Activated T-helper 1 cell treated with Interleukin-2 at 50 U/mL for 16 hours (primary cell): ENCODE measurements around the gene SEPTIN14.
"Not testable (repeated sequence)": the region's sequence is repeated elsewhere in the genome, so short reads cannot be mapped to it uniquely, and the experiment has no call there.

ENCODE experiments used
- DNase-seq: peaks from one replicate; pipeline ENCODE4 v3.0.0-alpha.2; 2020; ENCODE audit warnings: low read depth

SEPTIN14 gene

DNA sequence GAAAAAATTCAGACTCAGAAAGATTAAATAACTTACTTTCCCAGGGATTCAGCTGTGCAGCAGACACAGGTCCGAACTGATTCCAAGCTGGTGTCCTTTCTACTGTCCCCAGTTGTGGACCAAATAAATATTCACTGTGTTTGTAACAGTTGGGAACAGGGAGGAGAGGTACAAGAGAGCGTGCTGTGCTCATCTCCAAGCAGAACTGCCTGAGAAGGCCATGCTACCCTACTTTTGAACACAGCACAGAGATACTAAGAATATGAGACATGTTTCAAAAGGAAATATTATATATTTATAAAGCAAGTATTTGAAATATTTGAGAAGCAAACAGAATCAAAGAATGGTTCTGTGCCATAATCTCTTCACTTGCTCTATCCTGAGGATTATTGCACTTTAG is at the start of gene SEPTIN14:
Gene SEPTIN14 (minus strand): TSS at position 101 of the 400 bp plus-strand sequence. CDS start 756 bp downstream, outside the sequence.
- not testable (repeated sequence) for DNase-seq

DNA sequence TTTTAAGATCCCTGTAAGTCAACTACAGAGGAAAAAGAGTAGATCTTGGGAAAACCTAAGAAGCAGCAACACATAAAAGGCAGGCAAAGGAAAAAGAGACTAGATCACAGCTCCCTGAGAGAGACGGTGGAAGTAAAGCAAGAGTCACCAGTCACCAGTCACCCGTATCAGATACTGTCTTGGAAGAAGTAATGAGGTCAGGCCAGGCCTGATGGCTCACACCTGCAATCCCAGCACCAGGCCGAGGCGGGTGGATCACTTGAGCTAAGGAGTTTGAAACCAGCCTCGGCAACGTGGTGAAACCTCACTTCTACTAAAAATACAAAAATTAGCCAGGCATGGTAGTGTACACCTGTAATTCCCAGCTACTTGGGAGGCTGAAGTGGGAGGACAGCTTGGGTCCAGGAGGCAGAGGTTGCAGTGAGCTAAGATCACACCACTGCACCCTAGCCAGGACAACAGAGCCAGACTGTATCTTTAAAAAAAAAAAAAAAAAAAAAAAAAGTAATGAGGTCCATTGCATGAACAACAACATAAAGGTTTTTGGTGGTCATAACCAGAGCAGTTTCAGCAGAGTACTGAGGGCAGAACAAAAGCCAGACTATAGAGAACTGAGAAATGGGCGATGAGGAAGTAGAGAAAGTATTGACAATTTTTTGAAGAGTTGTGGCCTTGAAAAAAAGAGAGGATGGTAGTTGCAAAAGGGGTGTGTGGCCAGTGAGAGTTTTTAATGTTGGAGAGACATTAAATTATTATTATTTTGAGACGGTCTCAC is 41.6 kb upstream of the SEPTIN14 start:
- no peak for DNase-seq

DNA sequence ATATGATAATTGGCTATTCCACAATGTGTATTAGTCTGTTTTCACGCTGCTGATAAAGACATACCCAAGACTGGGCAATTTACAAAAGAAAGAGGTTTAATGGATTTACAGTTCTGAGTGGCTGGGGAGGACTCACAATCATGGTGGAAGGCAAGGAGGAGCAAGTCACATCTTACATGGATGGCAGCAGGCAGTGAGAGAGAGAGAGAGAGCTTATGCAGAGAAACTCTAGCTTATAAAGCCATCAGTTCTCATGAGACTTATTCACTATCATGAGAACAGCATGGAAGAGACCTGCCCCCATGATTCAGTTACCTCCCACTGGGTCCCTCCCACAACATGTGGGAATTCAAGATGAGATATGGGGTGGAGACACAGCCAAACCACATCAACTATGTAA is 38.5 kb upstream of the SEPTIN14 start:
- not testable (repeated sequence) for DNase-seq

DNA sequence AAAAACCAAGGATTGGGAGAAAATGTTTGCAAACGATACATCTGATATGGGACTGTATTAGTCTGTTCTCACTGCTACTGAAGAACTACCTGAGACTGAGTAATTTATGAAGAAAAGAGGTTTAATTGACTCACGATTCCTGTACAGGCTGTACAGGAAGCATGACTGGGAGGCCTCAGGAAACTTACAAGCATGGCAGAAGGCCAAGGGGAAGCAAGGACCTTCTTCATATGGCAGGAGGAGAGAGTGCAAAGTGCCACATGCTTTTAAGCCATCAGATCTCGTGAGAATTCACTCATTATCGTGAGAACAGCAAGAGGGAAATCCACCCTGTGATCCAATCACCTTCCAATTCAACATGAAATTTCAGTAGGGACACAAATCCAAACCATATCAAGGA is 35.7 kb upstream of the SEPTIN14 start:
- DNase-seq, result no peak

DNA sequence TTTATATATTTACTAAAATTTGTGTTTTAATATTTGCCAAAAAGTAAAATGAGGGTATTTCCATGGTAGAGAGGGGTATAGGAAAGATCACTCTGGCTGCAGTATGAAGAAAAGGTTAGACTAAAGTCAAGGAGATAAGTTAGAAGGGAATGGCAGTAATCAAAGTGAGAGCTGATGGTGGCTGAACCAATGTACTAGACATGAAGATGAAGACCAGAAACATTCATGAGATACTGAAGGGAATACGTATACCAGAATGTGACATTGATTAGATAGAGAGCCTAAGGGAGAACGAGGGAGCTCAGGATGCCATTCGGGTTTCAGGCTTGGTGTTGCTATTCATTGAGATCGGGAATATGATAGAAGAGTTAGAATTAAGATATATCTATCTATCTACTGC is 32.5 kb upstream of the SEPTIN14 start:
- no peak for DNase-seq

DNA sequence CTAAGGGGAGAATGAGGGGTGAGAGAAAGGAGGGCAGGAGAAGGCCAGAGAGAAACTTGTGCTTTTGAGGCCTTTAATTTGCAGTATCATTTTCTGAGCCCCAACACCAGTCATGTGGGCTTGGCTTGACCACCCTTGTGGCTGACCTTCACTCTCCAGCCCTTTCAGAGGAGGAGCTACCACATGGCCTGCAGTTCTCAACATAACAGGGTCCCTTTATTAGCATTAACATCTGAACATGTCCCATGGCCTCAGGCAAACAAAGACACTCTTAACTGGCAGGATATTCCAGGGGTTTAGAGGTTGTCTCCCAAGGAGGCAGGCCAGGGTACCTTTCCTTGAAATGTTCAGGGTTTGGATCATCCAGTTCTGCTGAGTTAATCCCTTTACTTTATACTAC is 31.4 kb upstream of the SEPTIN14 start:
- DNase-seq, result no peak

DNA sequence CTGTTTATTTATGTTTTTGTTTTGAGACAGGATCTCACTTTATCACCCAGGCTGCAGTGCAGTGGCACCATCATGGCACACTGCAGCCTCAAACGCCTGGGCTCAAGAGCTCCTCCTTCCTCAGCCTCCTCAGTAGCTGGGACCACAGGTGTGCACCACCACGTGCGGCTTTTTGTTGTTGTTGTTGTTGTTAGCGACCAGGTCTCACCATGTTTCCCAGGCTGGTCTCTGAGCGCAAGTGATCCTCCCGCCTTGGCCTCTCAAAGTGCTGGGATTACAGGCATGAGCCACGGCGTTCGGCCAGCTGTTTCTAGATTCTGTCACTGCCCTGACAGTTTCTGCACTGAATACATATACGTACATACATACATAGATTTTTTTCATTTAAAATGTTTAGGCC is 25.8 kb upstream of the SEPTIN14 start:
- not testable (repeated sequence) for DNase-seq

DNA sequence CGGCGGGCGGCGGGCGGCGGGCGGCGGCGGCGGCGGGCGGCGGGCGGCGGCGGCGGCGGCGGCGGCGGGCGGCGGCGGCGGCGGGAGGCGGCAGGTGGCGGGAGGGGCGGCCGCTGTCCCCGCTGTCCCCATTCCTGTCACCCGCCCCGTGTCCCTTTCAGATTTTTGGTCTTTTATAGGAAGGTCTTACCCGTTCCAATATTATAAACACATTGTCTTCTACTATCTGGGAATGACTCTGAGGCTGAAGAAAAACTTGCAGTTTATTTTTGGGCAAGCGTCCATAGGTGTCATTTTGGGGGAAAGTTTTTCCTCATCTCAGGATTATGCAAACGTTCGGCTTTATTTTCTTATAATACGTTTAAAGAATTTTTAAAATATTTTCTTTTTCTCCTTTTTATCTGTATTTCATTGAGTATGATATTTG is 25.3 kb upstream of the SEPTIN14 start:
- peak; percentile 1 for DNase-seq

DNA sequence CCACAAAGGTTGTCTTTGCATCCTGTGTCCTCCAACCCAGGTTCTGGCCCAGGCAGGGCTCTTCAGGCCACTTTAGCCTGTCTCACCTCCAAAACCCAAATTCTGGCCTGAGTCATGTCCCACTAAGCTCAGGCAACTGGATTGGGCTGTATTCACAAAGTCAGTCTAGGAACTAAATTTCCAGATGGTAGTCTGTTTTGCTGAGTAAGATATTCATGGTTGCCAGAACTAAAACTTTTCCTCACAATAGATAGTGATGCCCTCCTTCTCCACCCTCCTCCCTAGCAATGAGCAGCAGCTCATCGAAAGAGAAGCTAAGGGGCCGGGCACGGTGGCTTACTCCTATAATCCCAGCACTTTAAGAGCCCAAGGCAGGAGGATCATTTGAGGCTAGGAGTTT is 21.8 kb upstream of the SEPTIN14 start:
- no peak for DNase-seq

DNA sequence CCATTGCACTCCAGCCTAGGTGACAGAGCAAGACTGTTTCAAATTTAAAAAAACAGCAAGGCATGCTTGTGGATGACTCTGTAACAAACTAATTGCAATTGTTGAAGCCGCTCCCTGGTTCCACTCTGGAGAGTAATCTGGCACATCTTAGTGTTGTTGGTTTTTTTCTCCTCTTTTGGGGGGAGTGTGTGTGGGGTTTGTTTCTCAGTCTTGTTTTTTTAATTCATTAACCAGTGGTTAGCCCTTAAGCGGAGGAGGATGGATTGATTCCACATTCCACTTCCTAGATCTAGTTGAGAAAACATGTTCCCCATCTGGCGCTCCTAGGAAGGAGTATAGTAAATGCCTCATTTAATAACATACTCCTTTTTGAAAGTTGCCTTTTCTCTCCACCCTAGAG is 16.1 kb upstream of the SEPTIN14 start:
- no peak for DNase-seq

DNA sequence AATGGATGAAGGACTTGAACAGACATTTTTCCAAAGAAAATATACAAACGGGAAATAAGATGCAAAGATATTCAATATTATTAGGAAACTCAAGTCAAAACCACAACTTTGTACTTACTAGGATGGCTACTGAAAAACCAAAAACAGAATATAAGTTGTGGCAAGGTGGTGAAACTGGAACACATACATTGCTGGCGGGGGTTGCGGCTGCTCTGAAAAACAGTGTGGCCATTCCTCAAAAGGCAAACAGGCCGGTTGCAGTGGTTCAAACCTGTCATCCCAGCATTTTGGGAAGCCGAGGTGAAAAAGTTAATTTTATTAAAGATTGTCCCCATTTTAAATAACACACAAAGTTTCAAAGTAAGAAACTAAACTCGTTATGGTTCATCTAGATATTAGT is 14.8 kb upstream of the SEPTIN14 start:
- DNase-seq, result no peak

DNA sequence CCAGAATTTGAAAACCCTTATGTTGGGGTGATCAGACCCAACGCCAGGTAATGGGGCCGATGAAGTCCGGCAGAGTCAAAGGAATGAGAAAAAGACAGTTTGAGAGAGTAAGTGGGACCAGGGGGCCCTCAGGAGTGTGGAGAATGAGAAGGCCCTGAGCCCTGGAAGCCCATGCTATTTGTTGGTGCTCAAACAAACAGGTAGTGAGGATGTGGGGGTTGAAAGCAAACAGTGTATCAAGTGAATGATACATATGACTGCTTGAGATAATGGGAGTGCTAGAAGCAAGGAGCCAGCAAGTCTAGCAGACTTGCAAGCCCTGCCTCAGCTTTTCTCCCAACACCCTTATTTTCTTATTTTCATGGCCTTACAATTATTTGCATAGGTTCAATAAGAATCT is 11.2 kb upstream of the SEPTIN14 start:
- DNase-seq, result no peak

DNA sequence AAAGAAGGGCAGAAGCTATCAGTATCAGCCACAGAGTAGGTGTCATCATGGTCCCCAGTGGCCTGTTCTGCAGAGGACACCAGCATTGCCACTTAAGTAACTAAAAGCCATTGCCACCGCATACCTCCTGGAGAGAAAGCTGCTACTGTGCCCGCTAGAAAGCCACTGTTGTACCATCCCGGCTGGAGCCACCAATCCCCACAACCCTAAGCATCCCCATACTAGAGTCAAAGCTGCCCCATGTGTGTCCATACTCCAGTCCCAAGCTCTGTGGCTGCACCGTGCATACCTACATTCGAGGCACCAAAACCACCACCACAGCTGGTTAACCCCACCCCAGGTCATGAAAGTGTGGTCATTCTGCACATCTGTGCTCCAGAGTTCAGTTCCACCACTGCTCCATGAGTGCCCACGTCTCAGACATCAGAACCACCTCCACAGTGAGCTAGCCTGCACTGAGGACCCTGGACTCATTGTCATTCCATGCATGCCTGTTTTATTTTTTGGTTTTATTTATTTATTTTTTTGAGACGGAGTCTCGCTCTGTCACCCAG is 9.5 kb upstream of the SEPTIN14 start:
- DNase-seq, result no peak

DNA sequence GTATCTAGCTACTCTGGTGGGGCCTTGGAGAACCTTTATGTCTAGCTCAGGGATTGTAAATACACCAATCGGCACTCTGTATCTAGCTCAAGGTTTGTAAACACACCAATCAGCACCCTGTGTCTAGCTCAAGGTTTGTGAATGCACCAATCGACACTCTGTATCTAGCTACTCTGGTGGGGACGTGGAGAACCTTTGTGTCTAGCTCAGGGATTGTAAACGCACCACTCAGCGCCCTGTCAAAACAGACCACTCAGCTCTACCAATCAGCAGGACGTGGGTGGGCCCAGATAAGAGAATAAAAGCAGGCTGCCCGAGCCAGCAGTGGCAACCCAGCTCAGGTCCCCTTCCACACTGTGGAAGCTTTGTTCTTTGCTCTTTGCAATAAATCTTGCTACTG is 6.4 kb upstream of the SEPTIN14 start:
- DNase-seq, result not testable (repeated sequence)

DNA sequence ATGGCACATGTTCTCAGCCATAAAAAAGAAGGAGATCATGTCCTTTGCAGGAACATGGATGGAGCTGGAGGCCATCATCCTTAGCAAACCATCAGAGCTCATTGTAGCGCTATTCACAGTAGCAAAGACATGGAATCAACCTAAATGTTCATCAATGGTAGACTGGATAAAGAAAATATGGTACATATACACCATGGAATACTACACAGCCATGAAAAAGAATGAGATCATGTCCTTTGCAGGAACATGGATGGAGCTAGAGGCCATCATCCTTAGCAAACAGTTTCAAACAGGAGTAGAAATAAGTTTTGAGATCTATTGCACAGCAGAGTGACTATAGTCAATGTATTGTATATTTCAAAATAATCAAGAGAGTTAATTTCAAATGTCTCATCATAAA is 17.4 kb downstream of the SEPTIN14 start:
- DNase-seq, result not testable (repeated sequence)

DNA sequence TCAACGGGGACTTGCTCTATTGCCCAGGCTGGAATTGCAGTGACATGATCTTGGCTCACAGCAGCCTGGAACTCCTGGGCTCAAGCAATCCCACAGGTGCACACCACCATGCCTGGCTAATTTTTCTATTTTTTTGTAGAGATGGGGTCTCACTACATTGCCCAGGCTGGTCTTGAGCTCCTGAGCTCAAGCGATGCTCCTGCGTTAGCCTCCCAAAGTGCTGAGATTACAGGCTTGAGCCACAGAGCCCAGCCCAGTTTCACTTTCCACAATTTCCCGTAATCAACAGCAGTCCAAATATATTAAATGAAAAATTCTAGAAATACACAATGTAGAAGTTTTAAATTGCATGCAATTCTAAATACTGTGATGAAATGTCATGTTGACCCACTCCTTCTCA is 24.0 kb downstream of the SEPTIN14 start:
- DNase-seq, result no peak

DNA sequence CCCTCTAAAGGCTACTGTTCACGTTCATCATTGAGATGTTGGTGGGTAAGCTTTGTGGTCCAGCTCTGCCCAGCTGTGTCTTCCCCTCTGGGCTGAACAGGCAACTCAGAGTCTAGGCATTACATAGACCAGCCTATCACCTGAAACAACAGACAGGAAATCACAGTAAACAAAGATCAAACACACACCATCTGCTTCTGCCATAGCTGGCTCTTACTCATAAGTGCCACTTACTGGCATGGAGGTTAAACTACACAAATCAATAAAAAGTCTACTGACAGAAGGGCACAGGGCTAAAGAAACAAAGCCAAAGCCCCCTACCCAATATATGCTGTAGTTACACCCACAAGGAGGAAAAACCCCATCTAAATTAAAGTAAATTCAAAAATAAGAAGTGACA is 35.0 kb downstream of the SEPTIN14 start:
- no peak for DNase-seq

DNA sequence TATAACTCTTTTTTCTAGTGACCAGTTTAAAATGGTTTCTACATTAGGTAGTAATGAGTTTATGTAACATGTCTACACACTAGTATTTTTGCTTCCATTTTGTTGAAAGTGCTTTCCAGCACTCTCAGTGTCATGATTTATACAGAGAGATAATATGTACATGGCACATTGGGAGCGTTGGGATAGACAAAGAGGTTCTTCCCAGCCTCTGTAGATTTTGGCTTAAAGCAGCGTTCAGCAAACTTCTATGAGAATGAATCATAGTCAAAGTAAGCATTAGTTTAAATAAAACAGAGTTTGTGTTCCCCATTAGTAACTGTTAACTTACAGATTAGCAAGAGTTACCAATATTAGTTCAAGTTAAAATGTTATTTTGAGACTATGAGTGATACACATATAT is 43.9 kb downstream of the SEPTIN14 start:
- no peak for DNase-seq

DNA sequence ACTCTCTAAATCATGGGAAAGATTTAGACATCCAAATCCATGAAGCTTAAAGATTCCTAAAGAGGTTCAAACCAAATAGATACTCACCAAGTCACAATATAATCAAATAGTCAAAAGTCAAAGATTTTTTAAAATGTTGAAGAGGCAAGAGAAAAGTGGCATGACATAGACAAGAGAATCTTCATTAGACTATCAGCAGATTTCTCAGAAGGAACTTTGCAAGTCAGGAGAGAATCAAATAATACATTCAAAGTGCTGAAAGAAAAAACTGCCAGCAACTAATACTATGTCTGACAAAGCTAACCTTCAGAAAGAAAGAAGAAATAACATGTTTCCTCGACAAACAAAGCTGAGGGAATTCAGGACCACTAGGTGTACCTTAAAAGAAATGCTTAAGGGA is 65.3 kb downstream of the SEPTIN14 start:
- DNase-seq, result not testable (repeated sequence)

DNA sequence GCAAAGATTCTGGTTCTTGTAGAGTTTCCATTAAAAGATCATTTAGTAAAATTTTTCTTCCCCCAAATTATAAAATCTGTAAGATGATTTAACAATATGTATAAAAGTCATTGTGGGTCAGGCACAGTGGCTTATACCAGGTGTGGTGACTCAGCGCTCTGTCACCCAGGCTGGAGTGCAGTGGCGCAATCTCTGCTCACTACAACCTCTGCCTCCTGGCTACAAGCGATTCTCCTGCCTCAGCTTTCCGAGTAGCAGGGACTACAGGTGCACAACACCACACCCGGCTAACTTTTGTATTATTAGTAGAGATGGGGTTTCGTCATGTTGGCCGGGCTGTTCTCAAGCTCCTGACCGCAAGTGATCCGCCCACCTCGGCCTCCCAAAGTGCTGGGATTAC is 68.0 kb downstream of the SEPTIN14 start:
- no peak for DNase-seq

DNA sequence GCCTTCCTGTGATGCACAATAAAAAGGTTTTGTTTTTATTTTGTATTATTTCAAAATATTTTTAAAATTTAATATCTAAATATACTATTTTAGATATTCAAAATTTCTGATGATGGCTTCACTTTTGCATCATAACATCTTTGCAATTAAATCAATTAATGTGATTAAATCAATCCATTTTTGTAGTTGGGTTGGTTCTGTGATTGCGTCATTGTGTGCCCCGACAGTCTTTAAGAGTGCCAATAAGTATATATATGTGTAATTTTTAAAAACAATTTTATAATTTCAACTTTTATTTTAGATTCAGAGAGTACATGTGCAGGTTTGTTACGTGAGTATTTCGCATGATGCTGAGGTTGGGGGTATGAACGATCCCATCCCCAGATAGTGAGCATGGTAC is 70.5 kb downstream of the SEPTIN14 start:
- DNase-seq, result no peak

DNA sequence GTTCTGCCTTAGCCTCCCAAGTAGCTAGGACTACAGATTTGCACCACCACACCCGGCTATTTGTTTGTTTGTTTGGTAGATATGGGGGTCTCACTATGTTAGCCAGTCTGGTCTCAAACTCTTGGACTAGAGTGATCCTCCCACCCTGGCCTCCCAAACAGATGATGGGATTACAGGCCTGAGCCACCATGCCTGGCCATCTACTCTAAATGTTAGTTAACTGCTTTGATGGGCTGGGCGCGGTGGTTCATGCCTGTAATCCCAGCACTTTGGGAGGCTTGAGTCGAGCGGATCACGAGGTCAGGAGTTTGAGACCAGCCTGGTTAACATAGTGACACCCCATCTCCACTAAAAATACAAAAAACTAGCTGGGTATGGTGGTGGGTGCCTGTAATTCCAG is 74.8 kb downstream of the SEPTIN14 start:
- DNase-seq, result no peak

DNA sequence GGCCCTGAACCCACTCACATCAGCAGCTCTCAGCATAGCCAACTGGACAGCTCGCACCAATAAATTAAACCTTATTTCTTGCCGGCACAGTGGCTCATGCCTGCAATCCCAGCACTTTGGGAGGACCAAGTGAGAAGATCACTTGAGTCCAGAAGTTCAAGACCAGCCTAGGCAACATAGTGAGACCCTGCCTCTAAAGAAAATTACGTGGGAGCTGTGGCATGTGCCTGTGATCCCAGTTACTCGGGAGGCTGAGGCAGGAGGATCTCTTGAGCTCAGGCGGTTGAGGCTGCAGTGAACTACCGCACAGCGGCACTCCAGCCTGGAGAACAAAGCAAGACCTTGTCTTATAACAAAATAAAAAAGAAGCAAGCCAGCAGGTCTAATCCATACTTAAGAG is 75.7 kb downstream of the SEPTIN14 start:
- DNase-seq, result no peak

DNA sequence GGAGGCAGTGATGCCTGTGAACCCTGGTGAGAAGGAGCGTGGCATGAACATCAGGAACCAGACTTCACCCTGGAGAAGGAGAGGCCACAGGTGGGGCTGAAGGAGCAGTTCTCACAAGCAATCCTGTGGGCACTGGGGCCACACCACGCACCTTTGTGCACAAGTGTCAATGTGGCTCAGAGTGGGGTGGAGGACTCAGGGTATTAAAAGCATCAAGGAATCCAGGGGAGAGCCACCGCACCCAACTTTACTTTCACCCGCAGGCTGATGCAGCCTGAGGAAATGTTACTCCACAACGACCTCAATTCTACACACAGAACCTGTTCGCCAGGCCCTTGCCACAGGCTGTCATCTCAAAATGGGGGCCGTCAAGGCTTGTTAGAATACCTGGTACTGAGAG is 77.1 kb downstream of the SEPTIN14 start:
- not testable (repeated sequence) for DNase-seq
